Skeletal muscle tissue (tissue), 4 donors: ENCODE results near the gene ZNF558. TPM values are rescaled to one million over a fixed set of nuclear protein-coding genes. Genes with fewer than 3 reads are reported as not detected.
A peak's percentile ranks its signal among the peaks of the same experiment; 100 is the strongest.

Experiments used
- H3K27ac ChIP-seq: one replicate; pipeline ENCODE4 v1.7.0; 2013; ENCODE audit warnings: mild to moderate bottlenecking, low read depth, low read length, inconsistent platforms
- H3K27me3 ChIP-seq, 3 donors: one replicate each; pipeline ENCODE4 v1.7.0; 2013; ENCODE audit warnings: low read length in 3 of 3; ENCODE audit not compliant: control insufficient read depth in 3 of 3, insufficient read depth in 3 of 3
- H3K36me3 ChIP-seq, 3 donors: one replicate each; pipeline ENCODE4 v1.7.0; 2013; ENCODE audit warnings: low read length in 3 of 3; ENCODE audit not compliant: control insufficient read depth in 3 of 3, insufficient read depth in 3 of 3
- H3K4me1 ChIP-seq, 3 donors: one replicate each; pipeline ENCODE4 v1.7.0; 2013; ENCODE audit warnings: low read length in 3 of 3, mild to moderate bottlenecking in 3 of 3; ENCODE audit not compliant: control insufficient read depth in 3 of 3, insufficient read depth in 3 of 3
- H3K4me3 ChIP-seq, 3 donors: one replicate each; pipeline ENCODE4 v1.7.0; 2013; ENCODE audit warnings: low read length in 3 of 3
- H3K9ac ChIP-seq, 3 donors: one replicate each; pipeline ENCODE4 v1.7.0; 2013; ENCODE audit warnings: low read length in 3 of 3, mild to moderate bottlenecking in 3 of 3, moderate library complexity in 2 of 3, low read depth in 1 of 3
- H3K9me3 ChIP-seq, 3 donors: one replicate each; pipeline ENCODE4 v1.7.0; 2013; ENCODE audit warnings: low read length in 3 of 3; ENCODE audit not compliant: control insufficient read depth in 3 of 3
- total RNA-seq: library from RNA; depleted of rRNA; stranded (reverse); fragments of >200 nt; gene quantifications from one replicate; pipeline ENCODE4 v1.2.3, GENCODE V29; 2014
- donor health status: Osteomylitis.

The ZNF558 gene
- total RNA-seq, 1 donor from 2014 or later = 20.4 TPM

GRCh38 chr19:8840708-8841107 lies 8.6 kb upstream of the ZNF558 start:
- H3K36me3 ChIP-seq = no peaks in the 10 kb centered on the region
- H3K27me3 ChIP-seq = peaks cover 0 to 7% (median 4%) of the 10 kb centered on the region in 3 donors
- H3K9ac ChIP-seq = no peak overlapping the region
- no peaks in the 10 kb centered on the region for H3K4me1 ChIP-seq
- no peak overlapping the region for H3K27ac ChIP-seq
- H3K9me3 ChIP-seq = peaks cover 0 to 2% (median 0%) of the 10 kb centered on the region in 3 donors
- no peak overlapping the region for H3K4me3 ChIP-seq

GRCh38 chr19:8835877-8836276 lies 3.8 kb upstream of the ZNF558 start:
- Histone ChIP-seq H3K9me3 (no peaks in the 10 kb centered on the region), H3K9ac (no peak overlapping the region), H3K27me3 (no peaks in the 10 kb centered on the region), H3K4me3 (no peak overlapping the region), H3K27ac (no peak overlapping the region), H3K4me1 (peaks cover 6 to 9% (median 6%) of the 10 kb centered on the region in 3 donors), H3K36me3 (peaks cover 0 to under 1% (median 0%) of the 10 kb centered on the region in 3 donors)

GRCh38 chr19:8835446-8835845 lies 3.3 kb upstream of the ZNF558 start:
- no peaks in the 10 kb centered on the region for H3K27me3 ChIP-seq
- H3K9ac ChIP-seq = no peak overlapping the region
- H3K4me1 ChIP-seq = peaks cover 6 to 9% (median 6%) of the 10 kb centered on the region in 3 donors
- H3K27ac ChIP-seq = no peak overlapping the region
- H3K36me3 ChIP-seq = peaks cover 0 to 4% (median 0%) of the 10 kb centered on the region in 3 donors
- H3K9me3 ChIP-seq = no peaks in the 10 kb centered on the region
- no peak overlapping the region for H3K4me3 ChIP-seq

- Histone ChIP-seq H3K36me3 (peaks cover 16 to 30% (median 22%) of the 10 kb centered on the region in 3 donors), H3K4me1 (peaks cover 6 to 9% (median 6%) of the 10 kb centered on the region in 3 donors), H3K27me3 (no peaks in the 10 kb centered on the region), H3K4me3 (peak overlapping the region; percentile 85 to 91 (median 89)), H3K9me3 (no peaks in the 10 kb centered on the region), H3K27ac (peak overlapping the region; percentile 96), H3K9ac (peak overlapping the region; percentile 94 to 96 (median 95))
Measured at GRCh38 chr19:8831832-8832131, 322 bp downstream of the ZNF558 start.

DNA sequence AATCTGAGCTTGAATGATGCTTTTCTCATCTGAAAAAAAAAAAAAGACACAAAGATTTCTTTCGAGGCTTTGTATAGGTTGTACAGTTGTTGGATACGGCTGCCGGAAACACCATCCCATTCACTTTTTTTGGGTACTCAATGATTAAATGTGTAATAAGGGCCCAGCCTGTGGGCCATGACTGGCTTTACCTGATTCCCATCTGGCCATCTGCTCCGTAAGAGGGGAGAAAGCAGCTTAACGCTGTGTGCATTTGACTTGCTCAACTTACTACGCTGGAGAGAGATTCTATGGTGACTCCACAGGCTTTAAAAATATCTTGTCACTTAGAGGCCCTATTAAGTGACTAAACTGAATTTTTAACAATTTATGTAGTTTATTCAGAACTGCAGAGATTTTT lies 731 bp downstream of the ZNF558 start:
- H3K27ac ChIP-seq = peak overlapping the region; percentile 96
- peak overlapping the region; percentile 94 to 96 (median 95) for H3K9ac ChIP-seq
- H3K27me3 ChIP-seq = no peaks in the 10 kb centered on the region
- H3K9me3 ChIP-seq = no peaks in the 10 kb centered on the region
- peak overlapping the region; percentile 85 to 91 (median 89) for H3K4me3 ChIP-seq
- H3K4me1 ChIP-seq = peaks cover 6 to 9% (median 6%) of the 10 kb centered on the region in 3 donors
- H3K36me3 ChIP-seq = peaks cover 16 to 35% (median 24%) of the 10 kb centered on the region in 3 donors

DNA sequence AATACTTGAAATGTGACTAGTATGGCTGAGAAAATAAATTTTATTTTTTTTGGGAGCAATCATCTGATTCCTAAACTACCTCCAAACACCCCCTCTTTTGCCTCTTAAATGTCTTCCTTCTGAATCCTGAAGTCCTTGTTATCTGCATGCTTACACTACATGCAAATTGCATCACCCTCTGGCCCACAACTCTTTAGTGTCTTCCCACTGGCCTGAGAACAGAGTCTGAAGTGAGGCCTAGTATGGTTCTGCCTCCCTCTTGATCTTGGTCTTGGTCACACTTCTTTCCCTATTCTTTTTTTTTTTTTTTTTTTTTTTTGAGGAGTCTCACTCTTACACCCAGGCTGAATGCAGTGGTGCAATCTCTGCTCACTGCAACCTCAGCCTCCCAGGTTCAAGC lies 4.8 kb downstream of the ZNF558 start:
- Histone ChIP-seq H3K27ac (no peak overlapping the region), H3K9me3 (no peaks in the 10 kb centered on the region), H3K4me3 (no peak overlapping the region), H3K9ac (no peak overlapping the region), H3K36me3 (peaks cover 51 to 72% (median 57%) of the 10 kb centered on the region in 3 donors), H3K27me3 (no peaks in the 10 kb centered on the region), H3K4me1 (peaks cover 6 to 9% (median 6%) of the 10 kb centered on the region in 3 donors)

GRCh38 chr19:8826371-8826770 lies 5.7 kb downstream of the ZNF558 start:
- peaks cover 2 to 4% (median 4%) of the 10 kb centered on the region in 3 donors for H3K4me1 ChIP-seq
- H3K27ac ChIP-seq = no peak overlapping the region
- no peak overlapping the region for H3K9ac ChIP-seq
- H3K4me3 ChIP-seq = no peak overlapping the region
- peaks cover 60 to 81% (median 66%) of the 10 kb centered on the region in 3 donors for H3K36me3 ChIP-seq
- no peaks in the 10 kb centered on the region for H3K27me3 ChIP-seq
- H3K9me3 ChIP-seq = no peaks in the 10 kb centered on the region

- H3K36me3 ChIP-seq = peaks cover 77 to 96% (median 82%) of the 10 kb centered on the region in 3 donors
- H3K4me3 ChIP-seq = no peak overlapping the region
- no peak overlapping the region for H3K27ac ChIP-seq
- H3K4me1 ChIP-seq = no peaks in the 10 kb centered on the region
- peaks cover 2 to 14% (median 6%) of the 10 kb centered on the region in 3 donors for H3K9me3 ChIP-seq
- no peaks in the 10 kb centered on the region for H3K27me3 ChIP-seq
- no peak overlapping the region for H3K9ac ChIP-seq
Measured at GRCh38 chr19:8821748-8822241, 10.3 kb downstream of the ZNF558 start.

DNA sequence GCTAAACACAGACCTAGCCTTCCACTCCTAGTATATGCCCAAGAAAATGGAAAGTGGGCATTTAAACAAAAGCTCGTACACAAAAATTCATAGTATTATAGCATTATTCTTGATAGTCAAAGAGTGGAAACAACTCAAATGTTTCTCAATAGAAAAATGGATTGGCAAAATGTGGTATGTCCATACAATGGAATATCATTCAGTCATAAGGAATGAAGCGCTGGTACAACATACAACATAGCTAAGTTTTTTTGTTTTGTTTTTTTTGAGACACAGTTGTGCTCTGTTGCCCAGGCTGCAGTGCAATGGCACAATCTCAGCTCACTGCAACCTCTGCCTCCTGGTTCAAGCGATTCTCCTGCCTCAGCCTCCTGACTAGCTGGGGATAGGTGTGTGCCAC lies 11.9 kb downstream of the ZNF558 start:
- Histone ChIP-seq H3K4me1 (no peaks in the 10 kb centered on the region), H3K27me3 (no peaks in the 10 kb centered on the region), H3K9me3 (peaks cover 11 to 27% (median 16%) of the 10 kb centered on the region in 3 donors), H3K4me3 (no peak overlapping the region), H3K27ac (no peak overlapping the region), H3K9ac (no peak overlapping the region), H3K36me3 (peaks cover 82 to 98% (median 89%) of the 10 kb centered on the region in 3 donors)

DNA sequence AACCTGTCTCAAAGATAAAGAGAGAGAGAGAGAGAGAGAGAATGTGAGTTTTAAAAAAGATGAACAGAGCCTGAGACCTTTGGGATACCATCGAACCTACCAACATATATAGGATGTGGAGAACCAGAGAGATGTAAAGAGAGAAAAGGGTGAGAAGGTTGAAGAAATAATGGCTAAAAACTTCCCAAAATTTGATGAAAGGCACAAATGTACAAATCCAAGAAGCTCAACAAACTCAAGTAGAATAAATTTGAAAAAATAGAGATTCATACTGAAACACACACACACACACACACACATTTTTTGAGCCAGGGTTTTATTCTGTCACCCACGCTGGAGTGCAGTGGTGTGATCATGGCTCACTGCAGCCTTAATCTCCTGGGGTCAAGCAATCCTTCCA lies 16.3 kb downstream of the ZNF558 start:
- Histone ChIP-seq H3K36me3 (peaks cover 77 to 98% (median 87%) of the 10 kb centered on the region in 3 donors), H3K4me1 (no peaks in the 10 kb centered on the region)

More for the DNA sequence above, 16.3 kb downstream of the ZNF558 start:
- Histone ChIP-seq H3K9me3 (peaks cover 32 to 65% (median 53%) of the 10 kb centered on the region in 3 donors), H3K4me3 (peak overlapping the region in 1 of 3 donors; percentile 46), H3K9ac (no peak overlapping the region), H3K27me3 (no peaks in the 10 kb centered on the region), H3K27ac (no peak overlapping the region)
